ENCODE data around the gene PLEKHA8. TPM values are rescaled to one million over a fixed set of nuclear protein-coding genes. Genes with fewer than 3 reads are reported as not detected.

The PLEKHA8 gene
- total RNA-seq, 1 donor from 2014 or later, result 3.4 TPM

DNA sequence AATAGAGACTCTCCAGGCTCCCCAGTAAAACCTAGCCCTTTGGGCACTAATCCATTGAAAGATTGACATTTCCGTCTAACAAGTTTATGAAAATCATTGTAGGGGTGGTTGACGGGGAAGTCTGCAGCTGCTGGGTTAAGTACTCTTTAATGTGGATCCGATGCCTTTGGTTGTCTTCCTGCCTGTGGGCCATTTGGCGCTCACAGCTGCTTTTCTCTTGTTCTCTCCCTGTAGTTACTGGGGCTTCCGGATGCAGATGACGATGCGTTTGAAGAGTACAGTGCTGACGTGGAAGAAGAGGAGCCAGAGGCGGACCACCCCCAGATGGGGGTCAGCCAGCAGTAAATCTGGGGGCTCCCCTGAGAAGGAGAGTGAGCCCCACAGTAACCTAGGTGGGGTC is 129.0 kb downstream of the PLEKHA8 start:
- DNase-seq, result no peak
- ATAC-seq, result no peak
- intact Hi-C loops (cut with micrococcal nuclease), result no loop called here

DNA sequence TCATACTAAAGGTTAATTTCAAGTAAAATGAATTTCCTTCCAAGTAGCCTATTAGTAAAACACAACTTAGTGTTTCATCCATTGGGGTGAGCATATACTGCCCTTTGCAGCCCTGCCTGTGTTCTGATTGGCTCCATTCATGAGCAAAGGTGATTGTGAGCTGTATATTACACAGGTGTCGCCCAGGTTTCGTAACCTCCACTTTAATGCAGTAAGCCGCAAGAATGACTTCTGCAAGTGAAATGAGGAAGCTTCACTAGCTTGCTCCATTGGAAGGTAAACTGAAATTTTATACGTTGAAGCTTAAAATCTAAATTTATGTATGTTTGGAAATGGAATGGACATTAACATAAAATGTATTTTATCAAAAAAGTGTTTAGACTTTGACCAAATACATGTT is 131.0 kb downstream of the PLEKHA8 start:
- ATAC-seq, result no peak
- intact Hi-C loops (cut with micrococcal nuclease), result no loop called here
- no peak for DNase-seq

DNA sequence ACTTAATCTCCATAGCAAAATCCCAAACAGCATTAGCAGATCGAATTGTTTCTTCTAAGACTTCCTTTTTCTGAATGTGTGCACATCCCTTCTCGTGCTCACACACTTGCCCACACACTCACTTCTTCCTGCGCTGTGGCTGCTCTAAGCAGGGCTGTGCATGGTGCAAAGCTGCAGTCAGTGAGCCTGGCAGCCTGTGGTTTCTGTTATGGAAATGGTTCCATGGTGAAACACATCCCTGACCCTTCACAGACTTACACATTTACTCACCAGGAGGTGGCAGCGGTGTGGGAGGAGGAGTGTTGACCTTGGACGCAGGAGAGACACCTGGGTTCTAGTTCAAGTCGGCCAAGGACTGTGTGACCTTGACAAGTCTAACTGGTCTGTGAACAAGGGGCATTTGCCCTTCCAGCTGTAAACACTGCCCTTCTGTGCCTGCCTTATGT is 131.5 kb downstream of the PLEKHA8 start:
- DNase-seq (peak; percentile 36), ATAC-seq (peak; percentile 54)
- intact Hi-C loops (cut with micrococcal nuclease), result loop anchor here (10.0 kb wide), 1 partner anchor 245 kb away; no protein-coding TSS in a partner anchor

DNA sequence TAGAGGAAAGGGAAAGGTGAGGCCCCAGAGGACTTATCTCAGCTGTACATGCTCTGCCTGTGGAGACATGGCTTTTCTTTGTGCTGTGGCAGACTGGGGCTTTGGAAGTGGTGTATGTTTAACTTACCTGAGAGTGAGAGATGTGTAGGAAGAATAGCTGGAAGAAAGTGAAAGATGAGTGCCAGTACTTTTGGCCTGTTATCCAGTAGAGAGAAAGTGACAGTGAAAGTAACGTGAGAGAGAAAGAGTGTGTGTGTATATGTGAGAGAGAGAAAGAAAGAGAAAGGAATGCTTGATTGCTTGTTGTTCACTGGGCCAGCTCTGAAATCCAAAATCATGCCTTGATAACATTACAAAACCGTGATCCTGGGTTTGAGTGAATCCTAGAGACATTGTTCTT is 132.1 kb downstream of the PLEKHA8 start:
- intact Hi-C loops (cut with micrococcal nuclease), result loop anchor here (10.0 kb wide), 1 partner anchor 244 kb away; no protein-coding TSS in a partner anchor
- ATAC-seq, result no peak
- DNase-seq, result no peak

DNA sequence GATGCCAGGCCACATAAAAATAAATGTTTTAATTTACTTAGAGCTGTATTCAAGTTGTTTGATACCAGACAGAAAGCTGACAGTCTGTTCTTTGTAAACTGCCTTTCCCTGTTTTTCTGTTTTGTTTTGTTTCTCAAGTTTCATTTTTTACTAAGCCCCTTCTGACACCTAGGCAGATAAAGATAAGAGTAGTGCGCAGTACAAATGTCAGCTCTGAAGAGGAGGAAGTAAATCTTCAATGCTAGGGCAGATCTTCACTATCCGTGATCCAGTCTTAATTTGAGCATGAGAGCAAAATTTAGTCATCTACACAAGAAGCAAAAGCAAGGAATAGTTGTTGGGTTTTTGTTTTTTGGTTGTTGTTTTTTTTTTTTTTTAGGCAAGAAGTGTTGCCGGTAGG is 133.9 kb downstream of the PLEKHA8 start:
- ATAC-seq (no peak), DNase-seq (no peak)
- intact Hi-C loops (cut with micrococcal nuclease), result loop anchor here (10.0 kb wide), 1 partner anchor 243 kb away; no protein-coding TSS in a partner anchor

DNA sequence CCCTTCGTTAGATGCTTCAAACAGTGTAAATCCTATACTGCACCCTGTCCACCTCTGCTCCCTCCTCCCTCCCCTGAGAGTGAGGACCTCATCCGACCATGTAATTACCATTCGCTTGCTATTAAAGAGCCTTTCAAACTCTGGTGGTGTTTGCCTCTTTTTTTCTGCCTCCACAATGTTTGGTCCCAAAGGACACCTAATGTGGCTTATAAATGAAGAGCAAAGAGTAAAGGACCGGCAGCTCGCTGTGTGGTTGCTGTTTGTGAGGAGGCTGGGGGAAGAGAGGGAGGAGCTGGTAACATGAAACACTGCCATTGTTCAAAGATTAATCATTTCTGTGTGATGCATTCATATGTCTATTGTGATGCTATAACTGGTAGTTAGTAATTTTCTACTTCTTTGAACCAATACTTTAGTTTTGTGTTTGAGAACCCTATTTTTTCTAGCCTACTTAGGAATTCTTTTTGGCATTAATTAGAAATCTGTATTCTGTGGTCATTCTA is 134.5 kb downstream of the PLEKHA8 start:
- ATAC-seq, result no peak
- intact Hi-C loops (cut with micrococcal nuclease), result loop anchor here (10.0 kb wide), 1 partner anchor 242 kb away; no protein-coding TSS in a partner anchor
- DNase-seq, result no peak

DNA sequence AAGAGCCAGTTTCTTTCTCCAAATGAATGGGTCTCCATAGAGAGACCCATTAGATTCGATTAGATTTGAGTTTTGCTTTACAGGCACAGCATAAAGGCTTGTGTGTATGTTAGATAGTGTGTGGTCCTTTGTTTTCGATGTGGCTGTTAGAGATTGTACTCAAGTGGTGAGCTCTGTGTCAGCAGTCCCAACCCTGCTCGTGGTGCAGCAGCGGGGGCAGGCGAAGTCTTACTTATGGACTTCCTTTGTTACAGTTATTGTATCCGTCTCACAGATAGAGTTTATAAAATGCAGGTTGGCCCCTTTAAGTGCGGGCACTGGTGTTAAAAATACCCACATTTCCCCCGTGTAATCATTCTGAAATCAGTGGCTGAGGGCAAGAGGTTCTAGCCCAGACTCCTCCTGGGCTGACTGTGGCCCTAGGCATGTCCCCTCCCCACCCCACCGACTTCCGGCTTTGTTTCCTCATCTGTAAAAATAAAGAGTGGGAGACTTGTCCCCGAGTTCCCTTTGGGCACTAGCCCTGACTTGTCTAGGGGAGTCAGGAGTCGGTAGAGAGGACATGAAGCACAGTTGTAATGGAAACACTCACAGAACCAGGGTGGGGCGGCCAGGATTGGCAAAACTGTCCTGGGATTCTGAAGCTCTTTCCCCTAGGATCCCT is 135.2 kb downstream of the PLEKHA8 start:
- no peak for DNase-seq
- intact Hi-C loops (cut with micrococcal nuclease), result loop anchor here (10.0 kb wide), 1 partner anchor 241 kb away; no protein-coding TSS in a partner anchor
- peak; percentile 53 for ATAC-seq

DNA sequence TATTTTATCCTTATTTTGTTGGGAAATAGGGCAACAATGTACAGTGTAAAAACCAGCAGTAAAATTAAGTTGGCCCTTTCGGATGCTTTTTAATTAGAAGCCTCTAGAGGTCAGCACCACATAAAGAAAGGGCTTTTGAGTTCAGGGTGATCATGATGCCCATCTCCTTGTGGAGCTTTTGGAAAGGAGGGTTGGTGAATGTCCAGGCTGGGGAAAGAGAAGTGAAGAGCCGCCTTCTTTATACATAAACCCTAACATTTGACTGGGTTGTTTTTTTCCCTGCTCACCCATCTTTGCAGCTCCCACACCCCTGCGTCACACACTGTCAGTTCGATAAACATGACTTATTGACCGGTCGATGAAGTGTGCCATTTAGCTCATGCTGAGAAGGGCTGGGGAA is 136.4 kb downstream of the PLEKHA8 start:
- peak; percentile 69 for ATAC-seq

DNA sequence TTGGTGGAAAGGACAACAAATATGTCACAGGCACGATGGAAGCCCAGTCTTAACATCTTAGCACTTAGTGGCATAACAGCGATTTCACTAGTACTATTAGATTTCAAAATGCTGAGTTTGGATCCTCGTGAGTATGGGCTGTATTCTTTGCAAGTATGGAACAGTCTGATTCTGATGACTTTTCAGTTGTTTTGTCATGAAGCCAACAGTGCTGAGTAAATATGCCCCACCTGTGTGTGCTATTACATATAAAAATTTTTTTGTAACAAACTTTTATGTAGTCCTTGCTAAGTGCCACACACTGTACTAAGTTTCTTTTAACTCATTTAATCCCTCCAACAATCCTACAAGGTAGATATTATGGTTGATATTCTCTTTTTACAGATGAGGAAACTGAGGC is 137.4 kb downstream of the PLEKHA8 start:
- intact Hi-C loops (cut with micrococcal nuclease), result loop anchor here (10.0 kb wide), 1 partner anchor 239 kb away; no protein-coding TSS in a partner anchor
- ATAC-seq, result no peak
- no peak for DNase-seq

More for the DNA sequence above, 136.4 kb downstream of the PLEKHA8 start:
- no peak for DNase-seq
- intact Hi-C loops (cut with micrococcal nuclease), result loop anchor here (10.0 kb wide), 1 partner anchor 240 kb away; no protein-coding TSS in a partner anchor

DNA sequence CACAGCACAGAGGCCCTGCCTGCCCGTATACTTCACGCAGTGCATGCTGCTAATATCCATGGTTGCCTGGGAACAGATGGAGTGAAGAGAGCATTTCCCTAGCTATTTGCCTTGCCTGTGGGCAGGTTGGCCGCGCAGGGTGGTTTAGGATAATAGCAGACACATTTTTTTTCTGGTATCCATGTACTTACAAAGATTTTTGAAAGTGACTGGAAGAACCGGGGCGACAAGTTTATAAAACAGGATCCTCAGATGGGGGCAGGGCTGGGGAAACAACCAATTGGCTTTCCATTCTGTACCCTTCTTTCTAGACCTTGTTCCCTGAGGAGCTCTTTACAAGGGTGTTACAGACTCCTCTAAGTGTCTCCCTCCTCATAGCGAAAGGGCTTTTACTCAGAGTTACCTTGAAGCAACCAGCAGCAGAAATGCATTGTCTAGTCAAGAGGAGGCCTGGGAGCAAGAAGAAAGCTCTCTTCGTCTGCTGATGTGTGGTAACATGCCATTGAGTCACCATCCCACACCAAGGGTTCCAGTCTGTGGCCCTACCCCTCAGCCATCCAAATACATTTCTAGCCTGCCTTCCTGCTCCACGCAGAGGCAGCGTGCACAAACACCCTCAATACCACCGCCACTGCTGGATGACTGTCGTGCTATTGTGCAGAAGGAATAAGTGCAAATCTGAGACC is 138.1 kb downstream of the PLEKHA8 start:
- intact Hi-C loops (cut with micrococcal nuclease), result loop anchor here (10.0 kb wide), 1 partner anchor 239 kb away; no protein-coding TSS in a partner anchor
- ATAC-seq (no peak), DNase-seq (no peak)

DNA sequence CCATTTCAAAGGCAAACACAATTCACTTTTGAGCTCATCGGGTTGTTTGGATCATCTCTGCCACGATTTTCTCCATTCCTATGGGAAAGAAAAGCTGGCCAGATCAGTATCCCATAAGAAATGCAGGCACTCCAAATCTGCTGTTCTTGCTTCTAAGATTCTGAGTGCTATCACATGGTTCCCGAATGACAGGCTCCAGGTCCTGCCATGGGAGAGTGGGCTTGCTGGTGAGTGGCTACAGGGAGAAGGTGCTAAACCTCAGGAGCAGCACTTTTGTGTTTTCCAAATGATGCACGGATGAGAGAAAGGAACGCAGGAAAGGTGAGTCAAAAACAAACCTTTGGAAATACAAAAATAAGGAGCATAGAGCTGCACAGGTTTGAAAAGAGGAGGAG is 138.6 kb downstream of the PLEKHA8 start:
- no peak for ATAC-seq
- DNase-seq, result no peak
- intact Hi-C loops (cut with micrococcal nuclease), result loop anchor here (10.0 kb wide), 1 partner anchor 238 kb away; no protein-coding TSS in a partner anchor

DNA sequence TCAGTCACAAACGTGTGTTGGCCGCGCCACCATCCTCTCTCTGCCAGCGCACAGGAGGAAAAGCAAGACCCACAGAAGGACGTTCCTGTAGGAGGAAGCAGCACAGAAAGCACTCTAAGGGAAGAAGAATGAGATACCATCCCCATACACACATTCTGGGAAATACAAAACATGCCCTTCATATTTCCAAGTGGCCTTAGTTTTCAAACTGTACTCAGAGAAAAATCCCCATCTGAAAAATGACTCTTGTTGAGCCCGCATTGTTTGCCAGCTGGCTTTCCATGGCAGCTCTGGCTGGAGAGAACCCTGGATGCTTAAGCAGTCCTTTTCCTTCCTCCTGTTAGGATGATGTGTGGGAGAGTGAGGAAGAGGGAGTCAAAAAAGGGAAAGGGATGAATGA is 139.7 kb downstream of the PLEKHA8 start:
- intact Hi-C loops (cut with micrococcal nuclease), result loop anchor here (10.0 kb wide), 1 partner anchor 237 kb away; no protein-coding TSS in a partner anchor
- no peak for DNase-seq
- ATAC-seq, result no peak

DNA sequence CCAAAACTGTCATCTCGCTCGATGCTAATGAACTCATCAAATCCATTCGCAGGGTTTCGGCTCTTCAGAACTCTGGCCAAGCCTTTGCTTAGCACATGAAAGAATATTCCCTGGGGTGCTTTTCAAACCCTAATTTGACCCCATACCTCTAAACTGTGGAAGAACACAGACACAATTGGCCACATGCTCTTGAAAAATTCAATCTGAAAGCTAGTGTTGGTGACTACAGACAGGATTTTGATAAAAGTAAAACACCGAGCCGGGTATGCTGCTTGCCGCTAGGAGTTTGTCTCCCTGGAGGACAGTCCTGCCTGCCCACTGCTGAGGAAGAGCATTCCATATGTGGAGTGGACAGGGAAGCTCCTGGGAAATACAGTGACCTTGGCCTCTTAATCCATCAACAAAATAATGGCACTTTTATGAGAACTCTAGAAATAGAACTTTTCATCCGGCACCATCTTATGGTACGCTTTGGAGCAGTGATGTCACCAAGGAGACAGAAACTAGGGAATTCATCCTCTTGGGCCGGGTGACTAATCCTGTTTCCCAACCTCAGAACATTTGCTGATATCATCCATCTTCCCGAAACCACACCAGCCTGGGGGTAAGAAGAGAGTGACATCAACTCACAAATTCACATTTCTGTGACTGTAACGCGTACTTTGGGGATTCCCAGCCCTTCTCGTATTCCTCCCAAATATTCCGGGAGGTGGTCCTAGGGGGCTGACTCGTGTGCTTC is 140.8 kb downstream of the PLEKHA8 start:
- DNase-seq, result no peak
- ATAC-seq, result no peak
- intact Hi-C loops (cut with micrococcal nuclease), result loop anchor here (10.0 kb wide), 1 partner anchor 236 kb away; no protein-coding TSS in a partner anchor

DNA sequence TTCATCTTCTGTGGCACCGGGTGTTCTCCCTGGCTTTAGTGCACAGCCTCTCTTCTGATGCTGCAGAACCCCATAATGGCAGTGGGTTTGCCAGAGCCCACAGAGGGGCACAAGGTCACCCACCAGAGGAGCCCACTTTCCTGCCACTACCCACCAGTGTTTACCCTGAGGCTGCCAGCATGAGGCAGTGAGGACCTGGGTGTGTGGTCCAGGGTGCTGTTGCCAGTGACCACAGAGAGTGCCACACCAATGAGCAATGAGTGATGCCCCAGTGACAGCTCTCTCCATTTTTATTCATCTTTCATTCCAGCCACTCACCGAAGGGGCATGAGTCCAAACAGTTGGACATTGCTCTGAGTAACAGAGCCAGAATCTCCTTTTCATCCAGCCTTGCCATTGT is 141.4 kb downstream of the PLEKHA8 start:
- intact Hi-C loops (cut with micrococcal nuclease), result loop anchor here (10.0 kb wide), 1 partner anchor 235 kb away; no protein-coding TSS in a partner anchor

DNA sequence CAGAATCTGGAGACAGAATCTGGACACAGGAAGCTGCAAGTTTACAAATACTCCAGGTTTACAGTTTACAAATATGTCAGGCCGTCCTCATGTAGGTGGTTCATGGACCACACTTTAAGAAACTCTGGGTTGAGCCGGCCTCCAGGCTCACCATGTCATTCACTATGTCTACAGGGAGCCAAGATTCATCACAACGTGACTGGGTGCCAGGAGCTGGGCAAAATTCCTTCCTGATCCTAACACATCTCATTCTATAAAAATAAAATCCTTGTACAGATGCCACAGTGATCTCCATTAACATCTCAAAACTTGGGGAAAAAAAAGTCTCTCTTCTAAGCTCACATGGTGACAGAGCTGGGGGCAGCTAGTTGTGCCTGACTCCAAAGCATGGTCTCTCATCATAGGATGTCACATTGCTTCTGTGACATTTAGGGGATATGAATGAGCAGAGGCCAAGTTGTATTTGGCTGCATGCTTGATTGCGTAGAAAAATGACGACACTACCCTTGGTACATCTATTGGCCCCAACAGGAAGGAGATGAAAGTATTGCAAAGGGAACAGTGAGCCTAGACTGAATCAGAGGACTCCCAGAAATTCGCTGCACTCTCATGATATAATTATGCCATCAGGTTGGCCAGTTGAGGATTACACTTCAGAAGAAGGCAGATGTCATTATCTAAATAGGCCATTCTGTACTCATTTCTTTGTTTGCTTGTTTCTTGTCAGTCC is 142.4 kb downstream of the PLEKHA8 start:
- no peak for DNase-seq
- intact Hi-C loops (cut with micrococcal nuclease), result no loop called here

More for the DNA sequence above, 141.4 kb downstream of the PLEKHA8 start:
- DNase-seq (no peak), ATAC-seq (no peak)

DNA sequence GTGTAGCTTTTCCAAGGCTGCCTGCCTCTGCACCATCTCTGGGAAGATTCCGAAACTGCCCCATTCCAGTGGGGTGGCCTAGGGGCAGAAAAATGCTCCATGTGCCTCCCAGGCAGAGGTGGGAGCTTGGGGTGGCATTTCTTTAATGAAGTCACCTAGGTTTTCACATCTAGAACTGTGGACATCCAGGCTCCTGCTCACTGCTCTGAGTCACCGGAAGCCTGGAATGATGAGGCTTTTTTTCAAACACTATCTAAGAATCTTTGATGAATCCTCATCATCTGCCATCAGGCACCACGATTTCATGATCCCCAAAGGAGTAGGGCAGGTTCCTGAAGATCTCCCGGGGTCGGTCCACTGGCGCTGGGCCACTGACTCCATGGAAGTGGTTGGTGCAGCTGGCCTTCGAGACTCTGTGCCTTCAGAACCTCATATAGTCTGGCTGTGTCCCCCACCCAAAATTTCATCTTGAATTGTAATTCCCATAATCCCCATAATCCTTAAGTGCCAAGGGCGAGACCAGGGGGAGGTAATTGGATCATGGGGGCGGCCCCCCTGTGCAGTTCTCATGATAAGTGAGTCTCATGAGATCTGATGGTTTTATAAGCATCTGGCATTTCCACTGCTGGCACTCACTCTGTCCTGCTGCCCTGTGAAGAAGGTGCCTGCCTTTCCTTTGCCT is 143.7 kb downstream of the PLEKHA8 start:
- intact Hi-C loops (cut with micrococcal nuclease), result no loop called here
- DNase-seq (no peak), ATAC-seq (no peak)

More for the DNA sequence above, 142.4 kb downstream of the PLEKHA8 start:
- ATAC-seq, result no peak

DNA sequence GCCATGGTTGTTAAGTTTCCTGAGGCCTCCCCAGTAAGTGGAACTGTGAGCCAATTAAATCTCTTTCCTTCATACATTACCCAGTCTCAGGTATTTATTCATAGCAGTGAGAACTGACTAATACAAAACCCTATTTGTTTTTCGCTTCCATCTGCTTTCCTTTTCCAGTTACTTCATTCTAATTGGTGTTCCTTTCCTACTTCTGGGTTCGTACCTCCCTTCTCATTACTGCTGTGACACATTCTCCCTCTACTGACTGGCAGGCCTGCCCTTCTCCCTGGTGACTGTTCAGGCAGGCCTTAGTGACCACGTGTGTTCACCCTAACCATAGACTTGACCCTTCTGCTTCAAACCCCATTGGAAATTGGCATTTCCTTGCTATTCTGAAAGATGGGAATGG is 144.2 kb downstream of the PLEKHA8 start:
- intact Hi-C loops (cut with micrococcal nuclease), result no loop called here
- DNase-seq, result no peak
- no peak for ATAC-seq
